HAP-1 (cell line): ENCODE measurements around the gene MED16.
"Not testable (repeated sequence)": the region's sequence is repeated elsewhere in the genome, so short reads cannot be mapped to it uniquely, and the experiment has no call there.

Experiments
- DNase-seq, 2 experiments: peaks; one replicate each; pipeline ENCODE4 v3.0.0-alpha.2; 2016 to 2020; ENCODE audit warnings: low spot score in 2 of 2
- H3K27me3 ChIP-seq: fragments of 250-450 bp; sonication (Bioruptor Pico); 2 replicates; pipeline ENCODE4 v1.5.1; 2020; ENCODE audit warnings: low read depth, mild to moderate bottlenecking, moderate library complexity
- H3K36me3 ChIP-seq: fragments of 250-450 bp; sonication (Bioruptor Pico); replicated peaks from 2 replicates; pipeline ENCODE4 v1.5.1; 2020; ENCODE audit warnings: mild to moderate bottlenecking
- H3K4me1 ChIP-seq: fragments of 250-450 bp; sonication (Bioruptor Pico); 2 replicates; pipeline ENCODE4 v1.5.1; 2020; ENCODE audit warnings: mild to moderate bottlenecking
- H3K4me3 ChIP-seq: fragments of 250-450 bp; sonication (Bioruptor Pico); 2 replicates; pipeline ENCODE4 v1.5.1; 2020; ENCODE audit warnings: mild to moderate bottlenecking, moderate library complexity
- H3K9me3 ChIP-seq: fragments of 250-450 bp; sonication (Bioruptor Pico); 2 replicates; pipeline ENCODE4 v1.5.1; 2020; ENCODE audit warnings: mild to moderate bottlenecking, moderate library complexity
- in situ Hi-C: fragments of 300-500 bp; cut with MboI; formaldehyde crosslinking; loops from 3 replicates; pipeline ENCODE4 v1.14.3; 2020; ENCODE audit warnings: low sequenced_read_pairs, inconsistent platforms, mixed read lengths

The MED16 gene

GRCh38 chr19:825897-826644, 66.9 kb downstream of the MED16 start:
- no peaks in the 10 kb centered on the region for H3K36me3 ChIP-seq
- no peak for DNase-seq
- H3K4me1 ChIP-seq, result no peaks in the 10 kb centered on the region
- H3K4me3 ChIP-seq, result no peak overlapping the region
- no peaks in the 10 kb centered on the region for H3K9me3 ChIP-seq
- in situ Hi-C loops, result no loop called here
- H3K27me3 ChIP-seq, result no peaks in the 10 kb centered on the region

GRCh38 chr19:824885-825284, 68.1 kb downstream of the MED16 start:
- in situ Hi-C loops, result no loop called here
- H3K9me3 ChIP-seq, result no peaks in the 10 kb centered on the region
- H3K4me1 ChIP-seq, result no peaks in the 10 kb centered on the region
- DNase-seq, result no peak
- no peaks in the 10 kb centered on the region for H3K27me3 ChIP-seq
- no peak overlapping the region for H3K4me3 ChIP-seq
- no peaks in the 10 kb centered on the region for H3K36me3 ChIP-seq

GRCh38 chr19:823565-824121, 69.3 kb downstream of the MED16 start:
- DNase-seq, result no peak

GRCh38 chr19:821825-822503, 71.0 kb downstream of the MED16 start, which contains the start of gene PLPPR3:
Gene PLPPR3, minus strand, starts transcription at chr19:821955. Its CDS starts 396 bp downstream, at chr19:821559.
- Histone ChIP-seq H3K4me1 (no peaks in the 10 kb centered on the region), H3K4me3 (peak within 1 kb of the TSS; percentile 42), H3K9me3 (no peaks in the 10 kb centered on the region), H3K27me3 (no peaks in the 10 kb centered on the region), H3K36me3 (no peaks in the 10 kb centered on the region)
- peak in 1 of 2 experiments; percentile 51 for DNase-seq
- in situ Hi-C loops, result no loop called here

More at GRCh38 chr19:823565-824121, 69.3 kb downstream of the MED16 start:
- Histone ChIP-seq H3K4me3 (no peak overlapping the region), H3K4me1 (no peaks in the 10 kb centered on the region), H3K27me3 (no peaks in the 10 kb centered on the region), H3K36me3 (no peaks in the 10 kb centered on the region), H3K9me3 (no peaks in the 10 kb centered on the region)
- in situ Hi-C loops, result no loop called here

- no peaks in the 10 kb centered on the region for H3K9me3 ChIP-seq
- in situ Hi-C loops, result no loop called here
- H3K4me1 ChIP-seq, result no peaks in the 10 kb centered on the region
- peak in 1 of 2 experiments; percentile 68 for DNase-seq
- peak overlapping the region; percentile 42 for H3K4me3 ChIP-seq
- H3K27me3 ChIP-seq, result no peaks in the 10 kb centered on the region
- no peaks in the 10 kb centered on the region for H3K36me3 ChIP-seq
These were observed 71.7 kb downstream of the MED16 start for GRCh38 chr19:821231-821824.

GRCh38 chr19:820212-820611, 72.8 kb downstream of the MED16 start:
- H3K4me1 ChIP-seq, H3K27me3 ChIP-seq, H3K9me3 ChIP-seq, H3K36me3 ChIP-seq, DNase-seq, in situ Hi-C loops, H3K4me3 ChIP-seq: not testable (repeated sequence)
